Neural cell (in vitro differentiated cells): ENCODE results near the gene CTPS2. TPM values are rescaled to one million over a fixed set of nuclear protein-coding genes. Genes with fewer than 3 reads are reported as not detected.

Source experiments
- H2AFZ ChIP-seq: fragments of 200-600, 300-800 bp; sonication (generic), shearing (Covaris generic); 2 replicates; pipeline ENCODE4 v1.6.0; 2014; ENCODE audit warnings: low read depth, mild to moderate bottlenecking, antibody characterized with exemption, low read length, moderate library complexity
- H3F3A ChIP-seq: fragments of 200-600 bp; shearing (Covaris generic); 2 replicates; pipeline ENCODE4 v1.6.1; 2016; ENCODE audit warnings: mild to moderate bottlenecking, moderate library complexity, mixed read lengths, antibody characterized with exemption, low read length; ENCODE audit not compliant: insufficient read depth, poor library complexity, severe bottlenecking
- H3K27ac ChIP-seq: fragments of 200-600, 300-800 bp; sonication (generic), shearing (Covaris generic); 2 replicates; pipeline ENCODE4 v1.5.1; 2014; ENCODE audit warnings: mild to moderate bottlenecking, low read length, moderate library complexity
- H3K27me3 ChIP-seq: fragments of 300-800, 200-600 bp; sonication (generic), shearing (Covaris generic); 2 replicates; pipeline ENCODE4 v1.6.0; 2014; ENCODE audit warnings: mild to moderate bottlenecking, low read depth, low read length, moderate library complexity; ENCODE audit not compliant: insufficient read depth
- H3K36me3 ChIP-seq: fragments of 300-800, 200-600 bp; sonication (generic), shearing (Covaris generic); 2 replicates; pipeline ENCODE4 v1.5.1; 2014; ENCODE audit warnings: mild to moderate bottlenecking, antibody characterized with exemption, low read length, moderate library complexity; ENCODE audit not compliant: insufficient read depth
- H3K4me2 ChIP-seq: fragments of 300-800, 200-600 bp; sonication (generic), shearing (Covaris generic); 2 replicates; pipeline ENCODE4 v1.6.0; 2014; ENCODE audit warnings: mild to moderate bottlenecking, low read length
- H3K4me3 ChIP-seq: fragments of 300-800, 200-600 bp; sonication (generic), shearing (Covaris generic); 2 replicates; pipeline ENCODE4 v1.5.1; 2014; ENCODE audit warnings: mild to moderate bottlenecking, low read length, moderate library complexity
- H3K79me2 ChIP-seq: fragments of 200-600 bp; shearing (Covaris generic); replicated peaks from 2 replicates; pipeline ENCODE4 v1.6.0; 2014; ENCODE audit warnings: mild to moderate bottlenecking, low read length, moderate library complexity; ENCODE audit not compliant: insufficient read depth
- H3K9ac ChIP-seq: fragments of 300-800, 200-600 bp; sonication (generic), shearing (Covaris generic); 2 replicates; pipeline ENCODE4 v1.6.1; 2016; ENCODE audit warnings: mild to moderate bottlenecking, low read length, mixed read lengths
- H3K9me2 ChIP-seq: fragments of 200-600 bp; shearing (Covaris generic); 2 replicates; pipeline ENCODE4 v1.6.1; 2016; ENCODE audit warnings: mild to moderate bottlenecking, low read length, mixed read lengths; ENCODE audit not compliant: insufficient read depth
- H3K9me3 ChIP-seq: fragments of 200-600, 300-800 bp; sonication (generic), shearing (Covaris generic); 2 replicates; pipeline ENCODE4 v1.6.1; 2016; ENCODE audit warnings: mild to moderate bottlenecking, mixed run types, low read length, moderate library complexity, mixed read lengths
- H4K20me1 ChIP-seq: fragments of 200-600 bp; shearing (Covaris generic); 2 replicates; pipeline ENCODE4 v1.6.1; 2016; ENCODE audit warnings: mild to moderate bottlenecking, mixed run types; ENCODE audit not compliant: insufficient read depth
- EP300 ChIP-seq: fragments of 450-650 bp; conservative IDR thresholded peaks from 2 replicates; pipeline ENCODE4 v1.6.1; 2014; ENCODE audit warnings: antibody characterized with exemption, mild to moderate bottlenecking, moderate library complexity; ENCODE audit not compliant: poor library complexity, severe bottlenecking
- EZH2 ChIP-seq: fragments of 200-600, 300-800 bp; shearing (Covaris generic), sonication (generic); IDR thresholded peaks from 2 replicates; pipeline ENCODE4 v1.6.1; 2014; ENCODE audit warnings: antibody characterized with exemption, low read length, borderline replicate concordance, mild to moderate bottlenecking; ENCODE audit not compliant: insufficient read depth, poor library complexity, severe bottlenecking
- MXI1 ChIP-seq: fragments of 450-650 bp; conservative IDR thresholded peaks from 2 replicates; pipeline ENCODE4 v1.6.1; 2014; ENCODE audit warnings: antibody characterized with exemption, mild to moderate bottlenecking; ENCODE audit not compliant: poor library complexity, severe bottlenecking
- POLR2AphosphoS5 ChIP-seq: IDR thresholded peaks from 2 replicates; pipeline ENCODE4 v1.6.1; 2012
- RAD21 ChIP-seq: fragments of 450-650 bp; conservative IDR thresholded peaks from 2 replicates; pipeline ENCODE4 v1.6.1; 2014; ENCODE audit warnings: antibody characterized with exemption, mild to moderate bottlenecking, moderate library complexity
- SMC3 ChIP-seq: fragments of 450-650 bp; conservative IDR thresholded peaks from 2 replicates; pipeline ENCODE4 v1.6.1; 2014; ENCODE audit warnings: antibody characterized with exemption, mild to moderate bottlenecking, moderate library complexity; ENCODE audit not compliant: poor library complexity
- TAF1 ChIP-seq: IDR thresholded peaks from 2 replicates; pipeline ENCODE4 v1.6.1; 2012; ENCODE audit warnings: low read depth
- polyA plus RNA-seq: library from polyadenylated mRNA; depleted of rRNA; stranded (reverse); fragments of >200 nt; gene quantifications from 2 replicates; pipeline ENCODE4 v1.2.3, GENCODE V29; 2014
- TF ChIP-seq, protein P1 (sequence below): fragments of 450-650 bp; IDR thresholded peaks from 2 replicates; pipeline ENCODE4 v1.5.1; 2014; ENCODE audit warnings: antibody characterized with exemption, mild to moderate bottlenecking, moderate library complexity; ENCODE audit not compliant: poor library complexity, severe bottlenecking
- TF ChIP-seq, protein P2 (sequence below): IDR thresholded peaks from 2 replicates; pipeline ENCODE4 v1.6.1; 2012; ENCODE audit warnings: borderline replicate concordance

CTPS2 gene
- polyA plus RNA-seq, 1 donor from 2014 or later, result 17.1 TPM

DNA sequence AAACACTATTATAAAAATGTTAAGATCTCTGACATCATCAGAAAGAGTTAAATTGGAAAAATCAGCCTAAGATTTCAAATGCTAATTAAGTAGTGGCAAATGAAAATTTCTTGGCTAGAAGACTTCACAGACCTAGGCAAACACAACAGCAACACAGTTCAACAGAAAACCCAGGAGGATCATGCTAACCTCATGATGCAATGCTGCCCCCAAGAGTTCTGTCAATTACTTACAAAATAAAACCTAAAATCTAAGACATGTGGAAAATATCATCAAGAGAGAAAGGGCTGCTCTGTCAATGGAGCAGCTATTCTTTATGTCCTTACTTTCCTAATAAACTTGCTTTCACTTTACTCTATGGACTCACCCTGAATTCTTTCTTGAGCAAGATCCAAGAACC lies 41.5 kb downstream of the CTPS2 start:
- TF ChIP-seq, protein P1, sequence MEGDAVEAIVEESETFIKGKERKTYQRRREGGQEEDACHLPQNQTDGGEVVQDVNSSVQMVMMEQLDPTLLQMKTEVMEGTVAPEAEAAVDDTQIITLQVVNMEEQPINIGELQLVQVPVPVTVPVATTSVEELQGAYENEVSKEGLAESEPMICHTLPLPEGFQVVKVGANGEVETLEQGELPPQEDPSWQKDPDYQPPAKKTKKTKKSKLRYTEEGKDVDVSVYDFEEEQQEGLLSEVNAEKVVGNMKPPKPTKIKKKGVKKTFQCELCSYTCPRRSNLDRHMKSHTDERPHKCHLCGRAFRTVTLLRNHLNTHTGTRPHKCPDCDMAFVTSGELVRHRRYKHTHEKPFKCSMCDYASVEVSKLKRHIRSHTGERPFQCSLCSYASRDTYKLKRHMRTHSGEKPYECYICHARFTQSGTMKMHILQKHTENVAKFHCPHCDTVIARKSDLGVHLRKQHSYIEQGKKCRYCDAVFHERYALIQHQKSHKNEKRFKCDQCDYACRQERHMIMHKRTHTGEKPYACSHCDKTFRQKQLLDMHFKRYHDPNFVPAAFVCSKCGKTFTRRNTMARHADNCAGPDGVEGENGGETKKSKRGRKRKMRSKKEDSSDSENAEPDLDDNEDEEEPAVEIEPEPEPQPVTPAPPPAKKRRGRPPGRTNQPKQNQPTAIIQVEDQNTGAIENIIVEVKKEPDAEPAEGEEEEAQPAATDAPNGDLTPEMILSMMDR, result peak; percentile 68
- TF ChIP-seq EP300 (no peak), MXI1 (no peak), SMC3 (peak; percentile 75), RAD21 (peak; percentile 75), POLR2AphosphoS5 (no peak), EZH2 (no peak), TAF1 (no peak)
- TF ChIP-seq, protein P2, sequence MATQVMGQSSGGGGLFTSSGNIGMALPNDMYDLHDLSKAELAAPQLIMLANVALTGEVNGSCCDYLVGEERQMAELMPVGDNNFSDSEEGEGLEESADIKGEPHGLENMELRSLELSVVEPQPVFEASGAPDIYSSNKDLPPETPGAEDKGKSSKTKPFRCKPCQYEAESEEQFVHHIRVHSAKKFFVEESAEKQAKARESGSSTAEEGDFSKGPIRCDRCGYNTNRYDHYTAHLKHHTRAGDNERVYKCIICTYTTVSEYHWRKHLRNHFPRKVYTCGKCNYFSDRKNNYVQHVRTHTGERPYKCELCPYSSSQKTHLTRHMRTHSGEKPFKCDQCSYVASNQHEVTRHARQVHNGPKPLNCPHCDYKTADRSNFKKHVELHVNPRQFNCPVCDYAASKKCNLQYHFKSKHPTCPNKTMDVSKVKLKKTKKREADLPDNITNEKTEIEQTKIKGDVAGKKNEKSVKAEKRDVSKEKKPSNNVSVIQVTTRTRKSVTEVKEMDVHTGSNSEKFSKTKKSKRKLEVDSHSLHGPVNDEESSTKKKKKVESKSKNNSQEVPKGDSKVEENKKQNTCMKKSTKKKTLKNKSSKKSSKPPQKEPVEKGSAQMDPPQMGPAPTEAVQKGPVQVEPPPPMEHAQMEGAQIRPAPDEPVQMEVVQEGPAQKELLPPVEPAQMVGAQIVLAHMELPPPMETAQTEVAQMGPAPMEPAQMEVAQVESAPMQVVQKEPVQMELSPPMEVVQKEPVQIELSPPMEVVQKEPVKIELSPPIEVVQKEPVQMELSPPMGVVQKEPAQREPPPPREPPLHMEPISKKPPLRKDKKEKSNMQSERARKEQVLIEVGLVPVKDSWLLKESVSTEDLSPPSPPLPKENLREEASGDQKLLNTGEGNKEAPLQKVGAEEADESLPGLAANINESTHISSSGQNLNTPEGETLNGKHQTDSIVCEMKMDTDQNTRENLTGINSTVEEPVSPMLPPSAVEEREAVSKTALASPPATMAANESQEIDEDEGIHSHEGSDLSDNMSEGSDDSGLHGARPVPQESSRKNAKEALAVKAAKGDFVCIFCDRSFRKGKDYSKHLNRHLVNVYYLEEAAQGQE, result no peak
- Histone ChIP-seq H3F3A (no peaks in the 10 kb centered on the region), H2AFZ (no peak overlapping the region), H3K79me2 (no peaks in the 10 kb centered on the region), H3K9me3 (no peaks in the 10 kb centered on the region), H3K27me3 (no peaks in the 10 kb centered on the region), H3K4me2 (no peak overlapping the region), H3K36me3 (no peaks in the 10 kb centered on the region), H3K9me2 (no peaks in the 10 kb centered on the region), H3K9ac (no peak overlapping the region), H3K4me3 (no peak overlapping the region), H4K20me1 (no peaks in the 10 kb centered on the region), H3K27ac (no peak overlapping the region)

DNA sequence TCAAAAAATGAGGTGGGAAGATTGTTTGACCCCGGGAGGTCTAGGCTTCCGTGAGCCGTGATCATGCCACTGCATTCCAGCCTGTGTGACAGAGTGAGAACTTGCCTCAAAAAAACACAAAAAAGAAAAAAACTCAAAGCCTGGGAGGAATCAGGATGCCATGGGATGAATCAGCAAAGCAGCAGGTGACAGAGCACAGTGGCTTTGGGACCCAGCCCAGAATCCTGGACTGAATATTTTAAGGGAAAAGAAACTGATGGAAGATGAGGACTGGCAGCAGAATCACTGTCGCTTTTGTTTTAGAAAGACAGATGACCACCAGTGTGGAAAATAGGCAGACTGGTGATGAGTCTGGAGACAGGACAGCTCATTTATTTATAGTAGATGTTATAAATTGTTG lies 45.9 kb downstream of the CTPS2 start:
- Histone ChIP-seq H3K27me3 (no peaks in the 10 kb centered on the region), H3K9me3 (no peaks in the 10 kb centered on the region), H3K79me2 (no peaks in the 10 kb centered on the region), H4K20me1 (no peaks in the 10 kb centered on the region), H3K27ac (no peak overlapping the region), H3K9ac (no peak overlapping the region), H3K4me2 (no peak overlapping the region), H2AFZ (no peak overlapping the region), H3F3A (no peaks in the 10 kb centered on the region), H3K36me3 (no peaks in the 10 kb centered on the region), H3K4me3 (no peak overlapping the region), H3K9me2 (no peaks in the 10 kb centered on the region)
- TF ChIP-seq TAF1, result no peak
- TF ChIP-seq, protein P2, result no peak
